Left hindlimb (tissue), 1 donor: Measurements from ENCODE around the gene UROC1.

Source experiments
- DNase-seq: peaks from one replicate; pipeline ENCODE4 v3.0.0-alpha.2; 2018

The UROC1 gene

DNA sequence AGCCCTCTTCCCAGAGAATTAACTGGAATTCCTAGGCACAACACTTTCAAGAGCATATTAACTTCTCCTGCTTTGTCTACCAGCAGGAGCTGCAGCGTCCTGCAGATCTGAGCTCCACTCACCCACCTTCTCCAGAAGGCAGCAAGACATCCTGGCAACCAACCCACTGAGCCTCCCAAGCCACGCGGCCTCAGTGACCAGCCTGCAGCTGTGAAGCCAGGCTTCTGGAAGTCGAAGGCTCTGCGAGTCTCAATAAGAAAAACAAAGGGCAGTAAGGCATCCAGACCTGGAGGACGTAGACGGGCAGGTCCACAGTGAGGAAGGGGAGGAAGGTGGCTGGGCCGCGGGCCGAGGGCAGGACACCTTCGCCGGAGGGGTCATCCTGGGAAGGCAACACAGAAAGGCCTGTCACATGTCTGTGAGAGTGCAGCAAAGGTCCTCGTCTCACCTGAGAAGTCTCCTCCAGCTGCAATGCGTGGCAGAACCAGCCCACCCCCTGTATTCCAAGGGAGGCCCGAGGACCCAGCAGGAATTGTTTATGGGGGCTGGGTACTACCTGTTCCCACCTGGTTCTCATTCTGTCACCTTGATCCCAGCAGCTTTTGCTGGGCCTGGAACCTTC is 78.1 kb downstream of the UROC1 start:
- DNase-seq: no peak

DNA sequence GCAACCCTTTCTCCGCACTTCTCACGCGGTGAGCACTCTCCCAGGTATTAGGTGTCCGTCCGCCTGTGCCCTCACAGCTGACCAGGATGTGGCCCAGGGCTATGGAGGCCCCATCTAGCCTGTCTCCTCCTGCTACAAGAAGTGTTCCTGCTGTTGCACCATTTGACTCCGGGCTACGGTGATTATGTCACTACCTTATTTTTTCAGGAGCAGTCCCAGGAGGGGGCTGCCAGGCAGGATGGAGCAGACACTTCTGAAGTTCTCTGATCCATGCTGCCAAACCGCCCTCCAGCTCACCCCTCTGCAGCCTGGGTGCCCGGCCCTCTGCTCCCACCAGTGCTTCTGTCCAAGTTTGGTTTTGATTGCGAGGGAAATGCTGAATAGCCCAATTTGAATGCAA is 78.8 kb downstream of the UROC1 start:
- DNase-seq: no peak

DNA sequence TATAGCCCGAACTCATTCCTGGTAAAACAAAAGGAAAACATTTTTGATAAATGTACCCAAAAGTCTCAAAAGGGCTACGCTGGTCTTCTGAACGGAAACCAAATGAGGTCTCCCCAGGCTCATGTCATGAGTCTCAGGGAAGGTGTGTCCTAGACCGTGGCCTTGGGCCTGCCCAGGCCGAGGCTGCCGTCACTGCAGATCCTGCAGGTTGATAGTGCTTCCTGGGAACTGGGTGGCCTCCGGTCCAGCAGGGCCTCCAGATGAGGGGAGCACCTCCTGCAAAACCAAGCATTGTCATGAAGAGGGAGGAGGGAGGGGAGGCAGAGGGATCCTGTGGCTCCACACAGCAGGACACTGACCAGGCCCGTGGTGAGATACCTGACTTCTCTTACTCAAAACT is 79.4 kb downstream of the UROC1 start:
- no peak for DNase-seq

DNA sequence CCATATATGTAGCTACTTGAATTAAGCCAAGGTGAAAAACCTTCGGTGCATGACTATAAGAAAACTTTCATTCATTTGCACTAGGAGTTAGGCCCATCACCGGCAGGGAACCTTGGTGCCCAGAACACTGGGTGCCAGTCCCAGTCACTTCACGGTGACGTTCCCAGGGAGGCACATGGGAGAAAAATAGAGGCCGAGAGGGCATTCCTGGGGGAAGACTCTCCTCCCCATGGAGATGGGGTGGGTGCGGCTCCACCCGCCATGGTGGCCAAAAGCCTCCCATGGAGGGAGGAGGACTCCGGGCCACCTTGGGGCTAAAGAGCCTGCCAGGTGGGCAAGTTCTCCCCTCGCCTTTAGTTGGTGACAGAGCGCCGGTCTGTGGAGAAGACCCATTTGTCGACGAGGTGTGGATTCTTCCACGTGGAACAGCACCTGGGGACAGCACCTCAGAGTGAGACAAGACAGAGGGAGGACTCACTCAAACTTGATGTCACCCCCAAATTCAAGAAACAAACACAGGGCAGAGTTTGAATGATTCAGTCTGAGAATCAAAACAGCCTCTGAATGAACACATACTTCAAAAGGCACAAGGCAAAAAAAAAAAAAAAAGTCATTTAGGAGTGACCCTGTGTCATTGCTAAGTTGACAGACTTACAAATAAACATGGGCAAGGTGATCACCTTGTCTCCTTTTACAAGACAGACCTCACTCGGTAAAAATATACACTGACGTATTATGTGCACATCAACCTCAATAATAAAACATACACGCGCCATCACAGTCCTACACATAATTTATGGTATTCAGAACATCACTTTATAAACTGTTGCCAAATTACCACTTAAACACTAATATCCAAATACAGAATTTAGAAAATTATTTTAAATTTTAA is 80.5 kb downstream of the UROC1 start:
- no peak for DNase-seq

DNA sequence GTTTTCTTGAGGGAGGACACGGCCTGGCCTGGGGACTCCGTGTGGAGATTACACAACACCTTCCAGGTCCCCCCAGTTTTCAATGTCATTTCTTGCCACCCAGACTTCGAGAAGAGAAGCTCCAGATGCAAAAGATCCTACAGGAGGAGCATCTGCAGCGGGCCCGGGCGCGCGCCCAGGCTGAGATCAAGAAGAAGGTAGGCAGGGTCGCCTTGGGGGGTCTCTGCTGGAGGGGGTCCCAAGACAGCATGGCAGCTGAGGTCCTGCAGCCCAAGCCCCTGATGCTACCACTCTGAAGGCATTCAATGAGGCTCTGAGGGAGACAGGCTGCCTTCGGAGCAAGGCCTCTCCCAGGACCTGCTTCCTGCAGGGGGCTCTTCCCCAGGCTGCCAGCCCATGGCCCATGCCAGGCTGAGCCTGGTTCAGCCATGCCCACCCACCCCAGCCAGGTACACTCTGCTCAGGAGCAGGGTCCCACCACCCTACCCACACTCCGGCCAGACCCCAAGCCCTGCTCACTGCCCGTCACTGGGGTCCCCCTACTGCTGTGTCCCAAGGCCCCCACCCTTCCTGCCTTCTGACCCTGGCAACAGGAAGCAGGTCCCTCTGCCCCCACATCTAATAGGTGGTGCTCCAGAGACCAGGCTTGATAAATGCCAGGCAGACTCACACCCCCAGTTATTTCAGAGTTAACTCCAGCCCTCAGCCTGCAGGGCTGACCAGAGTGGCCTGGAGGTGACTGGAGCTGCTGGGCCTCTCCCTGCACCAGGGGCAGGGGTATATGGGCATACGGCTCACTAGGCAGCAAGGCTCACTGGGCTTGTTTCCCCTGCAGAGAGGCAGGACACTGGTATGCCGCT is 81.9 kb downstream of the UROC1 start:
- DNase-seq: no peak

DNA sequence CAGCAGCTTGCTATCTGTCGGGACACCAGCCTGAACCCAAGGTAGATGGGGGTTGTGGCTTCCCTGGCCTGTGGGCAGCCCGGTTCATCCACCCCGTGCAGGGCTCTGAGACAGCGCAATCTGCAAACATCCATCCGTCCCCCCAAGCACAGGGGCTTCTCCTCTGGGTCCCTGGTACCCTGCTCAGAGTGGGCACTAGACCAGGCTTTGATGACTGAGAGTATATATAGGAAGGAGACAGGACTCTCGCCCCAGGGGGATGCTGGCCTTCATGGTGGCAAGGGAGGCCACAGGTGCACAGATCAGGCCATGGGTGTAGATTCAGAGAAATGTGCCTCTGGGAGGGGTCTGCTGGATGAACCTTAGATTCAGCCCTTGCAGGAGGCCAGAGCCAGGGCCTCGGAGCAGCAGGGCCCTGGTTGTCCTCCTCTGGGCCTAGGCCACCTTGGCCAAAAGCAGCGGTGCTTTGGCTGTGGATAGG is 82.6 kb downstream of the UROC1 start:
- no peak for DNase-seq

DNA sequence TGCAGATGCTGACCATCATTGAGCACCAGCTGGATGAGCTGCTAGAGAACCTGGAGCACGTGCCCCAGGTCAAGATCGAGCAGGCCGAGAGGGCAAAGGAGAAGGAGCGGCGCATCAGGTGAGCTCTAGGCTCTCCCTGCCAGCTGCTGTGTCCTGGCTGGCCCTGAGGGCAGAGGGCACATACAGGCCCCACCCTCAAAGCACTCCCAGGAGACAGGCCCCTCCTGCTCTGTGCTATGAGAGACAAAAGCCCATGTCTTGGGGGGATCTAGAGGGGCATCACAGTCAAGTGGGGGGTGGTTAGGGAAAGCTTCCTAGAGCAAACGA is 83.3 kb downstream of the UROC1 start:
- DNase-seq: no peak

DNA sequence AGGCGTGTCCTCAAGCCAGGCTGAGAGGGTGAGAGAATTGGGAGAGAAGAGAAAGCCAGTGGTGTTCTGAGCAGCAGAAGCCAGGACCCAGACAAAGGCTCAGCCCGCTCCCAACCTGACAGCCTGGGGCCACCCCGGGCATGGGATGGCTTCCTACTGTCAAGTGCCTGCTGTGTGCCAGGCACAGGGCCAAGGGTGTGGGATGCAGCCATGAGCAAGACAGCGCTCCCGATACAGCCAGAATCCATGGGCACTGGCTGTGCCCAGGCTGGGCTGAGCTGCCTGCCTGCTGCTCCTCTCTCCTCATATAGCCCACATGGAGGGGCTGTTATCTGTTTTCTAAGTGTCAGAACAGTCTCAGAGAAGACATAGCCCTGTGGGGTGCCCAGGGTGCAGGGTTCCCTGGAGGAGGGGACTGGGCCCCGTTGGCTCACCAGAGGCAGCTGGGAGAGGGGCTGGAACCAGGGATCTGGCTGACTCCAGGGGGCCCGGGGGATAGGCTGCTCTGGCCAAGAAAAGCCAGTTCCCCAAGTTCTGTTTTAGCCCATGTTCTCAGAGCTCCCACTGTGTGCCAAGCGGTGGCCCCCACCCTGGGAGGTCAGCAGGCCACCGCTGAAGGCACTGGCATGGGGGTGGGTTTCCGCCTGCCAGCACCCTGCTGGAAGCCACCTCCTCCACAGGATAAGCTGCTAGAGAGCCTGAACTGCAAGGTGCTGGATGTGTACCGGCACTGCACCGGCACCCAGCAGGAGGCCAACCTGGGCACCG is 83.9 kb downstream of the UROC1 start:
- DNase-seq: no peak

DNA sequence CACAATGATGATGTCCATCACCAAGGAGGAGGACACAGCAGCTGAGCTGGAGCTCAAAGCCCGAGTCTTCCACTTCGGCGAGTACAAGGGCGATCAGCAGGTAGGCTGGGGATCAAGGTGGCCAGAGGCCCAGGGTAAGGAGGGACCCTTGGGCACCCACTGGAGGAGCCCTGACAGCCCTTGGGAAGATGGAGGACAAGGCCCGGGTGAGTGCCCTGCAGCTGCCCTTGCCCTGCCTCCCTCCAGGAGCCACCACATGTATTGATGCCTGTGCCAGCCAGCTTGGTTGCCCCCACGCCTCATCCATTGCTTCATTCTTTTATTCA is 84.5 kb downstream of the UROC1 start:
- DNase-seq: no peak

DNA sequence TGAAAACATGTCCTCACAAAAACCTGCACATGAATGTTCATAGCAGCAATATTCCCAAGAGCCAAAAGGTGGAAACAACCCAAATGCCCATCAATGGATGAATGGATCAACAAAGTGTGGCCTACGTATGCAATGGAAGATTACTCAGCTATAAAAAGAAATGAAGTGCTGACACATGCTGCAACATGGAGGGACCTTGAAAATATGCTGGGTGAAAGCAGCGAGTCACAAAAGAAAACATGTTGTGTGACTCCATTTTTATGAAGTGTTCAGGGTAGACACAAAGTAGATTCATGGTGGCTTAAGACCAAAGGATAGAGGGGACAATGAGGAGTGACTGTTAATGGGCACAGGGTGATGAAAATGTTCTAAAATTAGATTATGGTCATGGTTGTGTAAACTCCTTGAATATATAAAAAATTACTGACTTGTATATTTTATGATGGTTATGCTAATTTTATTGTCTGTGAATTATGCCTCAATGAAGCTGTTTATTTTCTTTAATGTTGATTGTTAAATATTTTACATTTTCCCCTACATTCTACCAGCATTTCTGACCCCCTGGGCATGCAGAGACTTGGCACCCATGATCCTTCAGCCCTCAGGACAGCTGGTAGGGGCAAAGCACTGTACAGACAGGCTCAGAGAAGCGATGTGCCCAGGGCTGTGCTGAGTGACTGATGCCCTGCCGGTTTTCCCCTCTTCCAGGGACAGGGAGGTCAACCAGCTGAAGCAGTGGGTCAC is 85.0 kb downstream of the UROC1 start:
- DNase-seq: no peak
